Astrocyte of the spinal cord (primary cell): ENCODE results near the gene S100A8.

ENCODE experiments used
- DNase-seq: peaks from one replicate; pipeline ENCODE4 v3.0.0; 2011; ENCODE audit warnings: low read depth, low spot score
- H3K4me3 ChIP-seq: 2 replicates; pipeline ENCODE4 v1.5.1; 2011; ENCODE audit warnings: low read depth, mild to moderate bottlenecking, low read length, moderate library complexity
- in situ Hi-C: cut with HindIII; loops from 2 replicates; pipeline ENCODE4 v1.10.0; 2017; ENCODE audit warnings: low sequenced_read_pairs
- TF ChIP-seq, protein P1 (sequence below): IDR thresholded peaks from 2 replicates; pipeline ENCODE4 v1.5.1; 2012; ENCODE audit warnings: low read depth, mild to moderate bottlenecking, low read length, inconsistent platforms

The S100A8 gene

DNA sequence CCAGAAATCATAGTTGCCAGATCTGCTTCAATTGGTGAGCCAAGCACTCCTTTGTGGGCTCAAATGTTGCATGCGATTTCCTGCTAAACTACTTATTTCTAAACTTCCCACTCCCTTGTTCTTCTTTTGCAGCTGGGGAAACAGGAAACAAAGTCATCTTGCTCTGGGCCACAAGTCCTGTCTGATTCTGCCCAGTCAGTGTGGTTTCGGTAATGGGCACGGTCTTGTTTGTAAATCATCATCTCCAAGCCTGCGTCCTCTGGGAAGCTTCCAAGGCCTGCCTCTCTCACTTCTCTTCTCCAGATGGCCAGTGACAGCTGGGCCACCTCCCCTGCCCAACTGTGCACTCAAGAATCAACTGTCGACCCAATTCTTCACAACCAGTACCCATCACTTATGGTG is 4.4 kb downstream of the S100A8 start:
- TF ChIP-seq, protein P1, sequence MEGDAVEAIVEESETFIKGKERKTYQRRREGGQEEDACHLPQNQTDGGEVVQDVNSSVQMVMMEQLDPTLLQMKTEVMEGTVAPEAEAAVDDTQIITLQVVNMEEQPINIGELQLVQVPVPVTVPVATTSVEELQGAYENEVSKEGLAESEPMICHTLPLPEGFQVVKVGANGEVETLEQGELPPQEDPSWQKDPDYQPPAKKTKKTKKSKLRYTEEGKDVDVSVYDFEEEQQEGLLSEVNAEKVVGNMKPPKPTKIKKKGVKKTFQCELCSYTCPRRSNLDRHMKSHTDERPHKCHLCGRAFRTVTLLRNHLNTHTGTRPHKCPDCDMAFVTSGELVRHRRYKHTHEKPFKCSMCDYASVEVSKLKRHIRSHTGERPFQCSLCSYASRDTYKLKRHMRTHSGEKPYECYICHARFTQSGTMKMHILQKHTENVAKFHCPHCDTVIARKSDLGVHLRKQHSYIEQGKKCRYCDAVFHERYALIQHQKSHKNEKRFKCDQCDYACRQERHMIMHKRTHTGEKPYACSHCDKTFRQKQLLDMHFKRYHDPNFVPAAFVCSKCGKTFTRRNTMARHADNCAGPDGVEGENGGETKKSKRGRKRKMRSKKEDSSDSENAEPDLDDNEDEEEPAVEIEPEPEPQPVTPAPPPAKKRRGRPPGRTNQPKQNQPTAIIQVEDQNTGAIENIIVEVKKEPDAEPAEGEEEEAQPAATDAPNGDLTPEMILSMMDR = no peak
- no peak for DNase-seq
- H3K4me3 ChIP-seq = no peak overlapping the region
- in situ Hi-C loops = no loop called here

DNA sequence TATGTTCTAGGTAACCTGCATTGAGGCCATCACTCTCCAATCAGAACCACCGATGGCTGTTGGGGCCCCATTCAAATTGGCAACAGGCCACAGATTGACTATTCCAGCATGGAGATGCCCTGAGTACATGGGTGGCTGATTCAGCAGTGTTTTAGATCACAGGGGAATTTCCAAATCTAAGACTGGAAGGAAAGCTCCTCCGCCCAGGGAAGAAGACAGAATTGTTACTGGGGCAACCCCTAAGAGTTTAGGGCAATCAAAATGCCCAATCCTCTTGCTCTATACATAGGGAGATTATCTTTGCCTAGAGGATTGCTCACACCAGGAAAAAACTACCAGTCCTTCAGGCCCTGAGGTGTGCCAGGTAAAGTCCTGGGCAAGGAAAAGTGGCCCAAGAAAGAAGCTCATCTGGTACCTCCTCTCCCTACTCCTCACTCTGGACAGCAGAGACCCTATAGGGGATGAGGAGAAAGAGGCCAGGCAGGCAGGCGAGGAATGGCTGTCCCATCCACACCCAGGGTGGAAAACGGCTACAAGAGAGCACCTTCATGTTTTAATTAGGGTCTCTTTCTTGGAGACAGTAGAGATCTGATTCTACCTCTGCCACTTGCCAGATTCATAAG is 5.8 kb downstream of the S100A8 start:
- TF ChIP-seq, protein P1 = no peak
- in situ Hi-C loops = no loop called here
- no peak overlapping the region for H3K4me3 ChIP-seq
- DNase-seq = no peak

DNA sequence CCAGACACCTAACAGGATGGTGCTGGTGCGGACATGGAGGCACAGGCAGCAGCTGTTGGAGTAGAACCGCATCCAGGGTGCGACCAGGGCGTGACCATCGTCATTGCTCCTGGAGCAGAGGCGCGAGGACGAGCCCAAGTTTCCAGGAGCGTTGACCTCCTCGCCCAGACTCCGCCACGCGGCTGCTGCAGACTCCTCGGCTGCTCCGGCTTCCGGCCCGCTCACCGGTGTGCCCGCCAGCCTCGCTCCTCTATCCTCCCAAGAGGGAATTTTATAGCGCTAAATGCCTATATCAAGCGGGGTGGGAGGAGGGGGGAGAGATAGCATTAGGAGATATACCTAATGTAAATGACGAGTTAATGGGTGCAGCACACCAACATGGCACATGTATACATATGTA is 10.2 kb downstream of the S100A8 start:
- no peak for DNase-seq
- H3K4me3 ChIP-seq = no peak overlapping the region
- TF ChIP-seq, protein P1 = no peak
- in situ Hi-C loops = no loop called here

DNA sequence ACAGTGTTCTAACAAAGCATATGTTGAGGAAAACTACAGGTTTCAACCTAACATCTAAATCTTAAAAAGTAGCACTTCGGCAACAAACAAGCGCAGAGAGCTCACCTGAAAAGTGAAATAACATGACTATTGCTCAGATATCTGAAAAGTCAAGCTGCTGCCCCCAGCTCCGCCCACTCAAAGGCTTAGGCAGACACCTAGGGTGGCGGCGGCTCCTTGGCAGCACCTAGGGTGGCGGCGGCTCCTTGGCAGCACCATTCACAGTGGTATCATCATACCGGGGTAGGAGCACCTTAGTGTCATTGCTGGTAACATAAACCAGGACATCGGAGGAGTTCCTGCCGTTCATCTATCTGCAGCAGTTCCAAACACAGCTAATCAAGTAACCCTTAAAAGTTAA is 11.3 kb downstream of the S100A8 start:
- TF ChIP-seq, protein P1 = no peak
- H3K4me3 ChIP-seq = no peak overlapping the region
- no peak for DNase-seq
- in situ Hi-C loops = no loop called here

DNA sequence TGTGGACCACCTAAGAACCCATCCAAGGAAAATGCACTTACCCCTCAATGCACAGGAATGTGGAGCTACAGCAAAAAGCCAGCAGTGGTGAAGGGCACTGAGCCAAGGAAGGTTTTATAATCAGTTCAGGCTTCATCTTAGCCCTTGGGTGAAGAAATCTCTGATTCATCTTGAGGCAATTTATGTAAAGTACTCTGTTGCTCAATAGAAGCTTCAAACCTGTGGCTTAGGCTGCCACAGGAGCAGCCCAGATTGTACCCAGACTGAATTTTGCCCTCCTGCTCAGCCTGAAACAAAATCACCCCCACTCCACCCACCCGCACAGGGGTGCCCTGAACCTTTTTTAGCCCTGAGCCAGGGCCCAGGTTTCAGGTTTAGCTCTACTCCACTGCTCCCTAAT is 15.4 kb downstream of the S100A8 start, which contains the start of gene S100A12:
Gene S100A12 (minus strand): TSS at position 111 of the 400 bp plus-strand sequence. CDS start 1,029 bp downstream, outside the sequence.
- in situ Hi-C loops = no loop called here
- no peak within 1 kb of the TSS for H3K4me3 ChIP-seq
- TF ChIP-seq, protein P1 = no peak
- peak; percentile 19 for DNase-seq

DNA sequence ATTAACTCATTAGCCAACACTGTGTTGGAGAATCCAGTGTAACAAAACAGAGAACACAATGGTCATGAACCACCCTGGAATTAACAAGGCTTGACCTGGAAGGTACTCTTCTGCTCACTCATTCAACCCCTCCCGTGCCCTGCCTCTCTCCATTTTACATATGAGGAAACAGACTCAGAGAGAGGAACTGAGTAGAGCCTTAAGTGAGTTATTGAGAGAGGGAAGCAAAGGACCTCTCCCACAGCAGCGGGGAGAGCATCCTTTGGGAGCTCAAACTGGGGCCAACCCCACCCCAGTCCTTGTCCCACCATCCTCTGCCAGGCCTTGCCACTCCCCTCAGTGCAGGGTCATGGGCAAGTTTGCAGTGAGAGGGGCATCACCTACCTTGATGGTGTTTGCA is 16.8 kb downstream of the S100A8 start:
- in situ Hi-C loops = no loop called here
- no peak for DNase-seq
- TF ChIP-seq, protein P1 = no peak
- no peak overlapping the region for H3K4me3 ChIP-seq
